NCI-H1436 (cell line): ENCODE results near the gene CCPG1.

ENCODE experiments used
- DNase-seq: peaks from one replicate; lab custom pipeline; 2025; lab: John Stamatoyannopoulos, UW

The CCPG1 gene

GRCh38 chr15:55319537-55320237, 88.5 kb downstream of the CCPG1 start:
- DNase-seq, result no peak

GRCh38 chr15:55318588-55319494, 89.3 kb downstream of the CCPG1 start, which contains the start of the genes PIGB and PIGBOS1:
Gene PIGB (plus strand): TSS chr15:55319222. CDS start chr15:55319251, 29 bp downstream.
Gene PIGBOS1 (minus strand): TSS chr15:55319123. CDS start chr15:55317792, 1,331 bp downstream.
- peak; percentile 64 for DNase-seq
